Activated naive CD4-positive, alpha-beta T cell (primary cell): ENCODE measurements around the gene PTPRN2.

Experiments
- DNase-seq, 4 experiments: peaks; one replicate each; lab custom pipeline; 2025; lab: John Stamatoyannopoulos, UW

PTPRN2 gene

GRCh38 chr7:158014976-158015375, 572.6 kb downstream of the PTPRN2 start:
- no peak for DNase-seq

GRCh38 chr7:158013085-158013668, 574.4 kb downstream of the PTPRN2 start:
- no peak for DNase-seq

DNA sequence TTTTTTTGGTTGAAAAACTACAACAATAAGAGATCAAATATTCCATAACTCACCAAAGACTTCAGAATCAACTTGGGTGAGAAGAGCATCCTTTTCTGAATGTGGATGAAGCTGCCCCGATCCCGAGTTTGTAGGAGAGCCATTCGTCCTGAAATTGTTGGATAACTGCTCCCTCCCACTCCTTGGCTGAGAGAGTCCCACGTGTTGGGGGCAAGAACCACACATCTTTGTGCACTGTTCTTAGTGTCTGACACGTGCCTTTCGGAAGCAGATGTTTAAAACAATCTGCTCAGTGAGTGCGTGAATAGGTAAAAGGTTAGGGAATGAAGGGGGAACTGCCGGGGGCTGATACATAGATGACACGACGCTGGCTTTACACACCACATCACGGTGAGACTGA, 575.7 kb downstream of the PTPRN2 start:
- no peak for DNase-seq

DNA sequence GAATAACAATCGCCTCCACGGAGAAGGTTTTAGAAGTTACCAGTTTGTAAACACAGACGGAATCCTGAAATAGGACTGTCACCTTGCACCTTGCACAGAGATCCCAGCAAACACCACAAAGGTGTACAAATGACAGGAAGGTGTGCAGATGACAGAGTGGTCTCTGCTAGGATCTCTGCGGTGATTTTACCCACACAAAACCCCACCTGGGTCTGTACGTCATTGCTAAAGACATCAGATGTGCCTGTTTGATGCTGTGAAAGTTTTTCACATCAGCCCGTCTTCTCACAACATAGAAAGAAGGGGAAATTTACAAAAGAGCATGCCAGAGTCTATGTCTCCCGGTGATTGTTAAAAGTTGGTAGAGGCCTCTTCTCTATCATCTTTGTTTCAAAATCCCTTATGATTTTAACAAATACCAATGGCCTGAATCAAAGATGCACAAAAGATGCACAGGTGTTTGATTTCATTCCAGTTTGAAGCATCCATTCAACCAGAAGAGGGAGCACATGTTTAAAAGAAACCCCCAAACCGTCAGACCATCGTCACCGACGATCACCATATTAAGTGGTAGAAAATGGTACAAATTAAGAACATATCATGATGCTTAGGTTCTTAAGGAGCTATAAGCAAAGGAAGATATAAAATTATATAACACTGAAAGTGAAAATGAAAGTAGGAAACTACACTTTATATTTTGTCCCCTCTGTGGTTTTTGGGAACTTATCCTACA, 576.5 kb downstream of the PTPRN2 start:
- DNase-seq: no peak

- no peak for DNase-seq
Observed at GRCh38 chr7:158009886-158010285, 577.7 kb downstream of the PTPRN2 start.

DNA sequence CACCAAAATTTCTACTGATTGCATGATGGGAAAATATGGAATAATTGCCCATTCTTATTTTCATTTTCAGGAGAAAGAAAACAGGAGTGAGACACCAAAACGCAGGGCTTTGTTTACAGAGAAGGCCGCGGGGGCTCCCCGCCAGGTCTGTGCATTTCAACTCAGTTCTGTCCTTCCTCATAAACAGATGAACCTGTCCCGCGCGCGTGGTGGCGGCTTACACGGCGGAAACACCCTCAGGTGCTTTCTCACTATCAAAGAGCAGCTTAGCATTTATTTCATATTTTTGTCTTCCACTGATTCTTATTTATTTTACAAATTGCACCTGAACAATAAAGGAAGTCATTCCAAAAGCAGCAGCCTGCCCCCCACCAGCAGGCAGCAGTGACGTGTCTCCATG, 579.4 kb downstream of the PTPRN2 start:
- no peak for DNase-seq

DNA sequence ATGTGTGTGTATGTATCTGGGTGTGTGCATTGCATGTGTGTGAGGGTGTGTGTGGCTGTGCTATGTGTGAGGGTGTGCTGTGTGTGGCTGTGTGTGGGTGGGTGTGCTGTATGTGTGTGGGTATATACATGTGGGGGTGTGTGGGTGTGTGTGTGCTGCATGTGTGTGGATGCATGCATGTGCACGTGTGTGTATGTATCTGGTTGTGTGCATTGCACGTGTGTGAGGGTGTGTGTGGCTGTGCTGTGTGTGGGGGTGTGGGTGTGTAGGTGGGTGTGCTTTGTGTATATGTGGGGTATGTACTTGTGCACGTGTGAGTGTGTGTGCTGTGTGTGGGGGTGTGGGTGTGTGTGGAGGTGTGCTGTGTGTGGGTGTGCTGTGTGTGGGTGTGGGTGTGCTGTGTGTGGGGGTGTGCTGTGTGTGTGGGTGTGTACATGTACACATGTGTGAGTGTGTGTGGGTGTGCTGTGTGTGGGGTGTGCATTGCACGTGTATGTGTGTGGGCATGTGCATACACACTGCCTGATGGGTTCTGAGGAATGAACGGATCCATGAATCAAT, 579.8 kb downstream of the PTPRN2 start:
- no peak for DNase-seq

GRCh38 chr7:158006841-158007696, 580.6 kb downstream of the PTPRN2 start:
- no peak for DNase-seq

- no peak for DNase-seq
Observed at GRCh38 chr7:158005531-158005930, 582.1 kb downstream of the PTPRN2 start.

DNA sequence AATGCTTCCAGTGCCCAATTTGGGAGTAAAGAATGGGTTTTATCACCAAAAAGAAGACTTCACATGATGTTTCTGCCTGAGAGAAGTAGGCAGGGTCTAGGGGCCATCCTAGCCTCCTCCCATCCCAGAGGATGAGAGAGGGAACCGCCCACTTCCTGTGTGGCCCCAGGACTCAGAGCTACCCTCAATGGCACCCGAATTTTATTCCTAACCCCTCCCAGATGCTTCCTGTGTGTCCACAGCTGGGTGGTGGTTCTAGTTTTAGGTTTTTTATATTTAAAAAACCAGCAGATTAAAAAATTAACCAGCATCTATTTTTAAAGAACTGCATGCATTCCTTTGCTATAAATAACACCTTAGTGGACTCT, 583.5 kb downstream of the PTPRN2 start:
- DNase-seq: no peak

DNA sequence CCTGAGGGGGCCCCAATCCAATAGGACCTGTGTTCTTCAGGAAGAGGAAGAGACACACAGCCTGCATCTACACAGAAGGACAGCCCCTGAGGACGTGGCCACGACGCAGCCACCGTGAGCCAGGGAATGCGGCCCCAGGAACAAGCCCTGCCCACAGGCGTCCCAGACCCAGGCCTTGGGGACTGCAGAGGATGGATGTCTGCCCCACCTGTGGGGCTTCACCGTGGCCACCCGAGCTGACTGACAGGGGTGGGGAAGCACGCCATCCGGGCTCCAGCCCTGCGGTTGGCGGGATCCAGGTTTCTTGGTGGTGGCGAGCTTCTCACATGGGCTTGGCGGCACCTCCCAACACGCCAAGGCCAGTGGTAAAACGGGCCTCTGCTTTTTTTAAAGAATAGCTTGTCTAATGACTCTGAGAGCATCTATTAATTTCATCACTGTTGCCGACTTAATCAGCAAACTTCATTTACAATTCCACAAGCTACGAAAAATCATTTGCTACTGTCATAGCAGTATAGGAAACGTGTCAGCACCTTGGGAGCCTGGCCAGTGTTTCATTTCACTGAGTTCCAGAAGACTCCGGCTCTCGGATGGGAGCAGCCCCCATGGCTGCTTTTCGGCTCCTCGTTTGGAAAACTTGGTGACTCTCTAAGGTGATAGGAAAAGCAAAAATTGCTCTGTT, 584.0 kb downstream of the PTPRN2 start:
- no peak for DNase-seq

- no peak for DNase-seq
Observed at GRCh38 chr7:158002486-158003080, 585.0 kb downstream of the PTPRN2 start.

DNA sequence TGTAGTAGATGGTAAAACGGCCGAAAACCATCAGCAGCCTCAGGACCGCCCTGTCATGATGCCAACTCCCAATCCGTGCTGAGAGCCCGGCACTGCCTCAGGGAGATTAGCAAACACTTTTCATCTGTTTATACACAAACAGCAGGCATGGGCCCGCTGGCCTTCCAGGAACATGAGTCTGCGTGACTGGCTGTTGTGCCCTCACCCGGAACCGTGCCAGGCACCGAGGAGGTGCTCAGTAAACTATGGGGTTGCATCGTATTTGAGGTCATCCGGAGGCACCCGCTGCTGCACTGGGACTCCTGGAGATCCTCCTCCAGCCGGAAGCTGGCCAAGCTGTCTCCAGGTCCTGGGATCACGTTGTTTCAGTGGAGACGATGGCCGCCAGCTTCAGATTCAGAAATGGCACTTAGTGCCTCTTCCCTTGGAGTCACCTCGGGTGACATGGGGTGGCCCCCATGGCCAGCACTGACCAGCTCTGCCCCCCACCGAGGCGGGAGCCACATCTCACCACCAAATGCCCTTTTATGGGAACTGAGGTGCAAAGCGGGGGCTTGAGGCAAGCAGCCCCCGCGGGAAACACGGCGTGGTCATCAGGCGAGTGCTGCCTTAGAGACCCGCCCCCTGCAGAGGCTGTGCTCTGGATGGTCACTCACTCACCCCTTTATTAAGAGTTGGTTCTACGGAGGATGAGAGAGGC, 585.9 kb downstream of the PTPRN2 start:
- DNase-seq: no peak

DNA sequence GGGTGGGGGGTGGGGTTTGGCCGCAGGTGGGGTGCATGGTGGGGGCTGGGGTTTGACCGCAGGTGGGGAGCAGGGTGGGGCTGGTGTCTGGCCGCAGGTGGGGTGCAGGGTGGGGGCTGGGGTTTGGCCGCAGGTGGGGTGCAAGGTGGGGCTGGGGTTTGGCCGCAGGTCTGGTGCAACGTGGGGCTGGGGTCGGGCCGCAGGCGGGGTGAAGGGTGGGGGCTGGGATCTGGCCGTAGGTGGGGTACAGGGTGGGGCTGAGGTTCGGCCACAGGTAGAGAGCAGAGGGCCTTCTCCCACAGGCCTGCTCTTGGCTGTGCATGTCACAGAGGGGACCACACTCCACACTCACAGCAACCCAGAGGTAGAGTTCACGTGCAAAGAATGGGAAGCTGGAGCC, 586.6 kb downstream of the PTPRN2 start:
- no peak for DNase-seq

GRCh38 chr7:158000160-158000559, 587.5 kb downstream of the PTPRN2 start:
- no peak for DNase-seq

DNA sequence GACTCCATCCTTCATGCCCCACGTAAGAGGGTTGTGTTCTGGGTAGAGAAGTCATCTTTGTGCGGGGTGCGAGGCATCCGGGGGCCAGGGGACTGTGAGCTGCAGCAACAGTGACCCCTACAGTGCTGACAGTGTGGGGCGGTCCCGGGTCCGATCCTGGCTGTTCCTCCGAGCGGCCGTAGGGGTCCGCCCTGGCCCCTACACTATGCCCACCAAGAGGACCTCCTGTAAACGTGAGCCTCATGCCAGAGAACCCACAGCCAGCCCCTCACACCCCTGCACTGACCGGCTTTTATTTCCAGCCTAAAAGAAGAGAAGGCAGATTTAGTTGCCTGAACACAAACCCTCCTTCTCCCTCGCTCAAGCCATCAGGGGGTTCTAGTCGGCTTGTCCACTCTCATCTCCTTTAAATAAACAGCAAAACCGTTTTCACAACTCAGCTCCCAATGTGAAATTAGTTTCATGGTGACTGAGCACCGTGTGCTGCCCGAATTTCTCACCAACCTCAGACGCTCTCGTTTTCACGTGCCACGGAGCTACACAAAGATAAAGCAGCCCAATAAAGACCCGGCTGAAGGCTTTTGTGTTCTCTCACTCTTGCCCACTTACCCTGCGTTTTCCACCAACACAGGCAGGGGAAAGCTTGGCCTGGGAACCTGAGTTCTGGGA, 588.6 kb downstream of the PTPRN2 start:
- DNase-seq: no peak

DNA sequence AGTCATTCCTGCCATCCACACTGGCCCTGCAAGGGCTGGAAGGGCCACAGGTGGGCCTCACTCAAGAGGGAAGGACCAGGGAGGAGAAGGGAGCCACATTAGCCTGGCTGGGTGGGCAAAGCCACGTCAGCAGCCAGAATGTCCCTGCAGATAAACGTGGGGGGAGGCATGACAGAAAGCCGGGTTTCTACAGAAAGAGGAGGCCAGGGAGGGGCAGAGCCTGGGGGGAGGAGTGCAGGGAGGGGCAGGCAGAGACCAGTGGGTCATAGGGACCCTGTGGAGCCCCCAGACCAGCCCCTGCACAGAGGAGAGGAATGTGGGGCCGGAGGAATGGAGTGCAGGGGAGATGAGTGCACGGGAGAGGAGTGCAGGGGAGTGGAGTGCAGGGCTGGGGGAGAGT, 590.2 kb downstream of the PTPRN2 start:
- DNase-seq: no peak

DNA sequence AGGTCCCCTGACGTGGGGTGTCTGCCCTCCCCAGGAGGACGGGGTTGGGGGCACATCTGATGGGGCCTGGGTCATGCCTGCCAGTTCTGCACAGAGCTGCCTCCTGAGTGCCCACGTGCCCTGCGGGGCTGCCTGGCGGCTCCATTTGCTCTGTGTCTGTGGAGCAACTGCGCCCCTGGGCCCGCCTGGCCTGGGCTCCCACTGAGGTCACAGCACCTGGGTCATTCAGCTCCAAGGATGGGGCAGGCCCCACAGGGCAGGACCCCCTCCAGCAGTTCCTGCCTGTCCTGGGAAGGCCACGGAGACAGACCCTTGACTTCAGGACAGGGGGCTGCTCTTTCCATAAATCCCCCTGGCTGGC, 590.6 kb downstream of the PTPRN2 start:
- DNase-seq: no peak

- DNase-seq: no peak
Observed at GRCh38 chr7:157996359-157997079, 591.1 kb downstream of the PTPRN2 start.

GRCh38 chr7:157995815-157996214, 591.8 kb downstream of the PTPRN2 start:
- DNase-seq: no peak
